ENCODE results near the gene KCNE5. TPM values are rescaled to one million over a fixed set of nuclear protein-coding genes. Genes with fewer than 3 reads are reported as not detected.

Gene KCNE5
- total RNA-seq, 1 experiment from 2014 or later, result 2.2 TPM

DNA sequence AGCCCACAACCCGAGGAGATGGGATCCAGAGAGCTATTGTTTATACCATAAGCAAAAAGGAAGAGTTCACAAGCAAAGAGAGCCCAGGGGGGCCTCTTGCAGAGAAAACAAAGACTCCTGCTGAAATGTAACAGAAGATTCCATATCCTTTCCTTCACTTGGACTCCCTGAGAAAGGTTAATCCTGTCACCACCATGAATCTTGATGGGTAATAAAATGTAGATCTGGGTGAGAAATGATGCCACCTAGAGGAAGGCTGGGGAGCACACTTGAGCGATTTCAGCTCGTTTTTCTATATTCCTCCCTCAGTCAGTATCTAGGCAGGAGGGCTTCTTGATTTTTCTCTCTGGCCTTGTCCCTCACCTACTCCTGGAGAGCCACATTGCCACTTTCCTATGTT is 10.2 kb upstream of the KCNE5 start:
- H3K27me3 Mint-ChIP-seq (ENCODE audit: low read depth), result no peaks in the 10 kb centered on the region
- ChIA-PET CTCF (interaction anchor here (1.0 to 5.7 kb wide), 13 partner anchors 10 to 256 kb away, joined by 3 to 79 read pairs (median 4); partner anchors contain the start of genes GUCY2F, KCNE5 and NXT2), POLR2A (no interaction called here)
- peaks cover 12% of the 10 kb centered on the region for H3K36me3 Mint-ChIP-seq
- TF ChIP-seq, protein P1, sequence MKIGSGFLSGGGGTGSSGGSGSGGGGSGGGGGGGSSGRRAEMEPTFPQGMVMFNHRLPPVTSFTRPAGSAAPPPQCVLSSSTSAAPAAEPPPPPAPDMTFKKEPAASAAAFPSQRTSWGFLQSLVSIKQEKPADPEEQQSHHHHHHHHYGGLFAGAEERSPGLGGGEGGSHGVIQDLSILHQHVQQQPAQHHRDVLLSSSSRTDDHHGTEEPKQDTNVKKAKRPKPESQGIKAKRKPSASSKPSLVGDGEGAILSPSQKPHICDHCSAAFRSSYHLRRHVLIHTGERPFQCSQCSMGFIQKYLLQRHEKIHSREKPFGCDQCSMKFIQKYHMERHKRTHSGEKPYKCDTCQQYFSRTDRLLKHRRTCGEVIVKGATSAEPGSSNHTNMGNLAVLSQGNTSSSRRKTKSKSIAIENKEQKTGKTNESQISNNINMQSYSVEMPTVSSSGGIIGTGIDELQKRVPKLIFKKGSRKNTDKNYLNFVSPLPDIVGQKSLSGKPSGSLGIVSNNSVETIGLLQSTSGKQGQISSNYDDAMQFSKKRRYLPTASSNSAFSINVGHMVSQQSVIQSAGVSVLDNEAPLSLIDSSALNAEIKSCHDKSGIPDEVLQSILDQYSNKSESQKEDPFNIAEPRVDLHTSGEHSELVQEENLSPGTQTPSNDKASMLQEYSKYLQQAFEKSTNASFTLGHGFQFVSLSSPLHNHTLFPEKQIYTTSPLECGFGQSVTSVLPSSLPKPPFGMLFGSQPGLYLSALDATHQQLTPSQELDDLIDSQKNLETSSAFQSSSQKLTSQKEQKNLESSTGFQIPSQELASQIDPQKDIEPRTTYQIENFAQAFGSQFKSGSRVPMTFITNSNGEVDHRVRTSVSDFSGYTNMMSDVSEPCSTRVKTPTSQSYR (CRISPR knock-in tag; IDR thresholded peaks at IDR 0.05), result no peak
- TF ChIP-seq KAT7 (CRISPR knock-in tag; IDR thresholded peaks at IDR 0.05; ENCODE audit: borderline replicate concordance), result no peak
- TF ChIP-seq HMGA2 (CRISPR knock-in tag; IDR thresholded peaks at IDR 0.05), result no peak
- no peak for TF ChIP-seq CBFB (CRISPR knock-in tag; IDR thresholded peaks at IDR 0.05; ENCODE audit: low read depth)
- TF ChIP-seq ZNF317 (CRISPR knock-in tag; IDR thresholded peaks at IDR 0.05; ENCODE audit: borderline replicate concordance, low read depth), result no peak
- no peak for TF ChIP-seq CREM (CRISPR knock-in tag; IDR thresholded peaks at IDR 0.05)
- TF ChIP-seq, protein P2, sequence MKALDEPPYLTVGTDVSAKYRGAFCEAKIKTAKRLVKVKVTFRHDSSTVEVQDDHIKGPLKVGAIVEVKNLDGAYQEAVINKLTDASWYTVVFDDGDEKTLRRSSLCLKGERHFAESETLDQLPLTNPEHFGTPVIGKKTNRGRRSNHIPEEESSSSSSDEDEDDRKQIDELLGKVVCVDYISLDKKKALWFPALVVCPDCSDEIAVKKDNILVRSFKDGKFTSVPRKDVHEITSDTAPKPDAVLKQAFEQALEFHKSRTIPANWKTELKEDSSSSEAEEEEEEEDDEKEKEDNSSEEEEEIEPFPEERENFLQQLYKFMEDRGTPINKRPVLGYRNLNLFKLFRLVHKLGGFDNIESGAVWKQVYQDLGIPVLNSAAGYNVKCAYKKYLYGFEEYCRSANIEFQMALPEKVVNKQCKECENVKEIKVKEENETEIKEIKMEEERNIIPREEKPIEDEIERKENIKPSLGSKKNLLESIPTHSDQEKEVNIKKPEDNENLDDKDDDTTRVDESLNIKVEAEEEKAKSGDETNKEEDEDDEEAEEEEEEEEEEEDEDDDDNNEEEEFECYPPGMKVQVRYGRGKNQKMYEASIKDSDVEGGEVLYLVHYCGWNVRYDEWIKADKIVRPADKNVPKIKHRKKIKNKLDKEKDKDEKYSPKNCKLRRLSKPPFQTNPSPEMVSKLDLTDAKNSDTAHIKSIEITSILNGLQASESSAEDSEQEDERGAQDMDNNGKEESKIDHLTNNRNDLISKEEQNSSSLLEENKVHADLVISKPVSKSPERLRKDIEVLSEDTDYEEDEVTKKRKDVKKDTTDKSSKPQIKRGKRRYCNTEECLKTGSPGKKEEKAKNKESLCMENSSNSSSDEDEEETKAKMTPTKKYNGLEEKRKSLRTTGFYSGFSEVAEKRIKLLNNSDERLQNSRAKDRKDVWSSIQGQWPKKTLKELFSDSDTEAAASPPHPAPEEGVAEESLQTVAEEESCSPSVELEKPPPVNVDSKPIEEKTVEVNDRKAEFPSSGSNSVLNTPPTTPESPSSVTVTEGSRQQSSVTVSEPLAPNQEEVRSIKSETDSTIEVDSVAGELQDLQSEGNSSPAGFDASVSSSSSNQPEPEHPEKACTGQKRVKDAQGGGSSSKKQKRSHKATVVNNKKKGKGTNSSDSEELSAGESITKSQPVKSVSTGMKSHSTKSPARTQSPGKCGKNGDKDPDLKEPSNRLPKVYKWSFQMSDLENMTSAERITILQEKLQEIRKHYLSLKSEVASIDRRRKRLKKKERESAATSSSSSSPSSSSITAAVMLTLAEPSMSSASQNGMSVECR (CRISPR knock-in tag; IDR thresholded peaks at IDR 0.05; ENCODE audit: borderline replicate concordance), result no peak
- TF ChIP-seq, protein P3, sequence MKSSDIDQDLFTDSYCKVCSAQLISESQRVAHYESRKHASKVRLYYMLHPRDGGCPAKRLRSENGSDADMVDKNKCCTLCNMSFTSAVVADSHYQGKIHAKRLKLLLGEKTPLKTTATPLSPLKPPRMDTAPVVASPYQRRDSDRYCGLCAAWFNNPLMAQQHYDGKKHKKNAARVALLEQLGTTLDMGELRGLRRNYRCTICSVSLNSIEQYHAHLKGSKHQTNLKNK (CRISPR knock-in tag; IDR thresholded peaks at IDR 0.05), result no peak
- TF ChIP-seq NR2C2 (CRISPR knock-in tag; IDR thresholded peaks at IDR 0.05), result no peak
- no peak for TF ChIP-seq ZNF232 (CRISPR knock-in tag; IDR thresholded peaks at IDR 0.05)
- TF ChIP-seq SP1 (CRISPR knock-in tag; conservative IDR thresholded peaks at IDR 0.05), result no peak
- TF ChIP-seq ATF1 (CRISPR knock-in tag; IDR thresholded peaks at IDR 0.05), result no peak
- TF ChIP-seq, protein P4, sequence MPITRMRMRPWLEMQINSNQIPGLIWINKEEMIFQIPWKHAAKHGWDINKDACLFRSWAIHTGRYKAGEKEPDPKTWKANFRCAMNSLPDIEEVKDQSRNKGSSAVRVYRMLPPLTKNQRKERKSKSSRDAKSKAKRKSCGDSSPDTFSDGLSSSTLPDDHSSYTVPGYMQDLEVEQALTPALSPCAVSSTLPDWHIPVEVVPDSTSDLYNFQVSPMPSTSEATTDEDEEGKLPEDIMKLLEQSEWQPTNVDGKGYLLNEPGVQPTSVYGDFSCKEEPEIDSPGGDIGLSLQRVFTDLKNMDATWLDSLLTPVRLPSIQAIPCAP (CRISPR knock-in tag; IDR thresholded peaks at IDR 0.05), result no peak
- TF ChIP-seq, protein P5, sequence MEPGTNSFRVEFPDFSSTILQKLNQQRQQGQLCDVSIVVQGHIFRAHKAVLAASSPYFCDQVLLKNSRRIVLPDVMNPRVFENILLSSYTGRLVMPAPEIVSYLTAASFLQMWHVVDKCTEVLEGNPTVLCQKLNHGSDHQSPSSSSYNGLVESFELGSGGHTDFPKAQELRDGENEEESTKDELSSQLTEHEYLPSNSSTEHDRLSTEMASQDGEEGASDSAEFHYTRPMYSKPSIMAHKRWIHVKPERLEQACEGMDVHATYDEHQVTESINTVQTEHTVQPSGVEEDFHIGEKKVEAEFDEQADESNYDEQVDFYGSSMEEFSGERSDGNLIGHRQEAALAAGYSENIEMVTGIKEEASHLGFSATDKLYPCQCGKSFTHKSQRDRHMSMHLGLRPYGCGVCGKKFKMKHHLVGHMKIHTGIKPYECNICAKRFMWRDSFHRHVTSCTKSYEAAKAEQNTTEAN (CRISPR knock-in tag; IDR thresholded peaks at IDR 0.05), result no peak
- TF ChIP-seq PRRX2 (CRISPR knock-in tag; IDR thresholded peaks at IDR 0.05), result no peak
- no peak for TF ChIP-seq NR1H2 (CRISPR knock-in tag; IDR thresholded peaks at IDR 0.05)
- no peak overlapping the region for H3K27ac Mint-ChIP-seq
- H3K4me3 Mint-ChIP-seq, result no peak overlapping the region
- H3K9me3 Mint-ChIP-seq, result no peaks in the 10 kb centered on the region
- H3K4me1 Mint-ChIP-seq, result no peaks in the 10 kb centered on the region; the same call in 1 of the 2 replicates
- peak; percentile 9 for DNase-seq (ENCODE audit: low spot score)
- peak; percentile 70 for ATAC-seq
